Ascending aorta (tissue), 2 donors: ENCODE results near the gene R3HDM4. TPM values are rescaled to one million over a fixed set of nuclear protein-coding genes. Genes with fewer than 3 reads are reported as not detected.

Source experiments
- DNase-seq, 2 donors: peaks; one replicate each; pipeline ENCODE4 v3.0.0-alpha.2; 2019; ENCODE audit warnings: low spot score in 2 of 2
- H3K27ac ChIP-seq, 2 donors: fragments of 200-600 bp; sonication (generic); one replicate each; pipeline ENCODE4 v1.5.1; 2016 to 2017; ENCODE audit warnings: mild to moderate bottlenecking in 1 of 2
- H3K27me3 ChIP-seq: fragments of 200-600 bp; sonication (generic); one replicate; pipeline ENCODE4 v1.5.1; 2017
- H3K36me3 ChIP-seq, 2 donors: fragments of 200-600 bp; sonication (generic); one replicate each; pipeline ENCODE4 v1.5.1; 2016
- H3K4me1 ChIP-seq, 2 donors: fragments of 200-600 bp; sonication (generic); one replicate each; pipeline ENCODE4 v1.5.1; 2016 to 2017; ENCODE audit warnings: mild to moderate bottlenecking in 1 of 2
- H3K4me3 ChIP-seq, 2 donors: fragments of 200-600 bp; sonication (generic); one replicate each; pipeline ENCODE4 v1.5.1; 2016 to 2017; ENCODE audit warnings: mild to moderate bottlenecking in 1 of 2
- H3K9me3 ChIP-seq, 2 donors: fragments of 200-600 bp; sonication (generic); one replicate each; pipeline ENCODE4 v1.5.1; 2016
- CTCF ChIP-seq, 3 experiments: fragments of 200-600 bp in 2 of 3; fragments of 450-650 bp in 1 of 3; sonication (generic) in 2 of 3; IDR thresholded peaks; one replicate each; pipeline ENCODE4 v1.5.1; 2016 to 2019; ENCODE audit warnings: antibody characterized with exemption in 3 of 3, mild to moderate bottlenecking in 1 of 3, moderate library complexity in 1 of 3
- intact Hi-C: fragments of 100-400 bp; cut with DNase I; formaldehyde crosslinking; loops from one replicate; pipeline ENCODE4 v1.15.1; 2023
- total RNA-seq: library from RNA; depleted of rRNA; stranded (reverse); fragments of >200 nt; gene quantifications from one replicate; pipeline ENCODE4 v1.1.0, GENCODE V29; 2016

Gene R3HDM4
- total RNA-seq, 1 donor from 2014 or later, result 81.5 TPM

DNA sequence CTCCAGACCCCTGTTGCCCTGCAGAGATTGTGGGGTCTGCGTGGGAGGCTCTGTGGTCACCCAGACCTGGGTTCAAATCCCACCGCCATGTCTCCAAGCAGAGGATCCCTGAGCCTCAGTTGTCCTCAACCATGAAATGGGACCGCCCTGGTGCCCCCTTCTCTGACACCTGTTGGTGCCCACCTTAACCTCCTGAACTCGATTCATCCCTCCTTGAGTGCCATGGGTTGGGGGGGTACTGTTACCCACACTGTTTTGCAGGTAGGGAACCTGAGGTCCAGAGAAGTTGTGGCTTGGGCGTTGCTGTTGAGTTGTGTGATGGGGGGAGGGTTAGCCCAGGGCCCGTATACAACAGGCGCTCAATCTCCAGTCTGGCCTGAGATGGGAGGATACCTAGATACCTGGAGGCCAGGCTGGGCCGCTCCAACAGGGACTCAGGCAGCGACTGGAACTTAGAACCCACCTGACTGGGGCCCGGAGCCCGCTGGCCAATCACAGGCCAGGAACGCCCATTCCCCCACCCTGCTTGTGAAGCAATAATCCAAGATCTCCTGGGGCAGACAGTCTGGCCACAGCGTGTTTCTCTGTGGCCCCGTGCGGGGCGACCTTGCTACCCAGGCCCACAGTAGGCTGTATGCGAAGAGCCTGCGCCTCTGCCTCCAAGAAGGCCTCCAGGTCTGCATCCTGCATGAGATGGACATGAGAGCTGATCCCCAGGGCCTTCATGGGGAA is 15.6 kb upstream of the R3HDM4 start:
- peaks cover 11 to 23% of the 10 kb centered on the region in 2 donors for H3K4me1 ChIP-seq
- H3K27ac ChIP-seq, result no peak overlapping the region
- no peaks in the 10 kb centered on the region for H3K36me3 ChIP-seq
- no peak for TF ChIP-seq CTCF (IDR thresholded peaks at IDR 0.05)
- intact Hi-C loops, result loop anchor here (10.0 kb wide), 2 partner anchors 286 to 316 kb away; partner anchors contain the start of genes ATP5F1D and MIDN
- no peaks in the 10 kb centered on the region for H3K9me3 ChIP-seq
- H3K4me3 ChIP-seq, result no peak overlapping the region
- DNase-seq, result no peak
- no peaks in the 10 kb centered on the region for H3K27me3 ChIP-seq

GRCh38 chr19:927780-928401 is 14.9 kb upstream of the R3HDM4 start:
- no peaks in the 10 kb centered on the region for H3K9me3 ChIP-seq
- peaks cover 11 to 16% of the 10 kb centered on the region in 2 donors for H3K4me1 ChIP-seq
- intact Hi-C loops, result loop anchor here (1.0 to 10.0 kb wide), 3 partner anchors 13 to 317 kb away; partner anchors contain the start of genes ATP5F1D and MIDN
- peak overlapping the region; percentile 42 to 59 for H3K27ac ChIP-seq
- H3K27me3 ChIP-seq, result no peaks in the 10 kb centered on the region
- H3K4me3 ChIP-seq, result peak overlapping the region in 1 of 2 donors; percentile 98
- H3K36me3 ChIP-seq, result no peaks in the 10 kb centered on the region
- no peak for DNase-seq
- TF ChIP-seq CTCF (IDR thresholded peaks at IDR 0.05), result no peak

DNA sequence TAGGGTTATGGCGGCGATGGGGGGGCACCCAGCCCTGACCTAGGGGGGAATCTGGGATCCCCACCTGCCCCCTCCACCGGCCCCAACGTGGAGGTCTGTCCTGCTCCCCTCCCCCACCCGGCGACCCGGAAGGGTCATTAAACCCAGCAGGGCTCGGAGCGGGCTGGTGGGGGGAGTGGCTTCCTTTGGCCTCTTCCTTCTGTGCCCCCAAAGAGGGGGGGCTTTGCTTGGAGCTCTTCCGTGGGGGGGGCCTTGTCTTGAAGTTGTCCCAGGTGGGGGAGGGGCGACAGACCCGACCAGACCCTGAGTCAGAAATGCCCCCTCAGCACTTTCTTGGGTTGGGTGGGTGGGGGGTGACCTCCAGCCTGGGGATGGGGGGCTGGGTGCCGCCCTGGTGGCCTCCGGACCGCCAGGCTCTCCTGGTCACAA is 14.3 kb upstream of the R3HDM4 start:
- no peak for DNase-seq
- no peak for TF ChIP-seq CTCF (IDR thresholded peaks at IDR 0.05)
- H3K9me3 ChIP-seq, result no peaks in the 10 kb centered on the region
- intact Hi-C loops, result loop anchor here (1.0 to 10.0 kb wide), 3 partner anchors 14 to 317 kb away; partner anchors contain the start of genes ATP5F1D and MIDN
- H3K27me3 ChIP-seq, result no peaks in the 10 kb centered on the region
- H3K27ac ChIP-seq, result peak overlapping the region; percentile 42 to 59
- peak overlapping the region; percentile 95 to 98 for H3K4me3 ChIP-seq
- H3K4me1 ChIP-seq, result peaks cover 6 to 12% of the 10 kb centered on the region in 2 donors
- no peaks in the 10 kb centered on the region for H3K36me3 ChIP-seq

DNA sequence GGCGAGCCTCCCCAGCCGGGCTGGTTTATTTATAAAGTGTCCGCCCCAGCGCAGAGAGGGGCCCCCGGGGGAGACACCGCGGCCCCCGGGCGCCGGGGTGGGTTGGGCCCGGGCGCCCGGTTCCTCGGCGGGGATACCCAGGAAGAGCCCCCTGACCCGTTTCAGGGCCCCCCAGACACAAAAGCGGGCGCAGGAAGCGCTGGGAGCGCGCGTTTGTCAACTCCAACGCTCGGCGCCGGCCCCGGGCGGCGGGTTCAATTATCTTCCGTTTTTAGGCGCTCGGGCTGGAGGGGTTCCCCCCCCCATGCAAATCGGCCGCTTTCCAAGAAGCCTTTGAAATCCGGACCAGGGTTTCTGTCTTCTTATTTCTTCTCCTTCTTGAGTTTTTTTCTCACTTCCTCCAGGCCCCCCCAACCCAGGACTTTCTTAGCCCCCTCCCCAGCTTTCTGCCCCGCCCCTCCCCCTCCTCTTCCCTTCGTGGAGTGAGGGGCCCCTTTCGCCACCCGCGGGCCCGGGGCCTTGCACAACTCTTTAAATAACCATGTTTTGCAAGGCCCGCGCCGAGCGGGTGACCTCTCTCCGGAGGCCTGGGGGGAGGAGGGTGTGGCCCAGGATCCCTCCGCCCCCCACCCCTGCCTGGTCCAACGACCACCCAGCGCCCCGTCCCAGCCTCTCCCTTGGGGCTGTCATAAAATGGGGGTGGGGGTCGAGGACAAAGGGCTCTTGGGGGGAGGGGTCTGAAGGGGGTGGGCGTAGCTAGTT is 13.8 kb upstream of the R3HDM4 start:
- Histone ChIP-seq H3K27me3 (no peaks in the 10 kb centered on the region), H3K4me3 (peak overlapping the region; percentile 95 to 98), H3K9me3 (no peaks in the 10 kb centered on the region), H3K4me1 (peaks cover 5 to 12% of the 10 kb centered on the region in 2 donors), H3K27ac (peak overlapping the region; percentile 42 to 59), H3K36me3 (no peaks in the 10 kb centered on the region)
- no peak for TF ChIP-seq CTCF (IDR thresholded peaks at IDR 0.05)
- peak in 1 of 2 donors; percentile 81 for DNase-seq
- intact Hi-C loops, result loop anchor here (1.0 to 10.0 kb wide), 3 partner anchors 15 to 318 kb away; partner anchors contain the start of genes ATP5F1D and MIDN

DNA sequence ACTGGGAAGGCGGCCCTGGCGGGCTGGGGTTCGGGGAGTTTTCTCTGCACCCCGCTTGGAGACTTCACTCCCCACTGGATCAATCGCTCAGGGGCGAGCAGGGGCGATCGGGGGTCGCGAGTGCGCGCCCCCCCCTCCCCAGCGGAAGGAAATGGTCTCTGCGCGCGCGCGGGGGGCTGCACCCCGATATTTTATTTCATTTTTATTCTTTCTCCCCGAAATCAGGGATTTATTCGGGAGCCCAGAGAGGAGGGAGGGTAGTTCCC is 13.2 kb upstream of the R3HDM4 start:
- Histone ChIP-seq H3K36me3 (no peaks in the 10 kb centered on the region), H3K9me3 (no peaks in the 10 kb centered on the region), H3K27ac (peak overlapping the region; percentile 42 to 59), H3K4me3 (peak overlapping the region; percentile 95 to 98), H3K27me3 (no peaks in the 10 kb centered on the region), H3K4me1 (peaks cover 5 to 12% of the 10 kb centered on the region in 2 donors)
- no peak for TF ChIP-seq CTCF (IDR thresholded peaks at IDR 0.05)
- intact Hi-C loops, result loop anchor here (10.0 kb wide), 2 partner anchors 289 to 319 kb away; partner anchors contain the start of genes ATP5F1D and MIDN
- DNase-seq, result no peak
